GM19395 (cell line): ENCODE data around the gene MAGI1.

ENCODE experiments used
- ATAC-seq: cut with Tn5 transposase; IDR thresholded peaks from one replicate; pipeline ENCODE4 v1.9.1; 2021; ENCODE audit warnings: mild to moderate bottlenecking, moderate library complexity; ENCODE audit not compliant: unreplicated experiment

Gene MAGI1

DNA sequence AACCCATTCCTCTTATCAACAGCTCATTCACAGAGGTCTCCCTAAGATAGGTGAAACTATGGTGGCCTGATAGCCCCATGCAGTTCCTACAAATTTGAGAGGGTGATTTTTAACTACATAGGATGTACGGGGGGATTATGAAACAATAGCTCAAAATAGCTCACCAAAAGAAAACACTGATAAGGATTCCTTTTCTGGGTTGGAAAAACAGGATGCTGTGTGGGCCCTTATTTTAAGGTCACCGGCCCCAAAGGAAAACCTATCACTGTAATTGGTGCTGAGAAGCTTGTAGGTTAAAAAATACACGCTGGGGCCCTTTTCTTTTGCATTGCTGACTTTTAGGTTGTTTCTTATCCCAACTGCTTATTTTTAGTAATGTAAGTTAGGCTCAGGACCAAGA, 627.4 kb downstream of the MAGI1 start:
- no peak for ATAC-seq

DNA sequence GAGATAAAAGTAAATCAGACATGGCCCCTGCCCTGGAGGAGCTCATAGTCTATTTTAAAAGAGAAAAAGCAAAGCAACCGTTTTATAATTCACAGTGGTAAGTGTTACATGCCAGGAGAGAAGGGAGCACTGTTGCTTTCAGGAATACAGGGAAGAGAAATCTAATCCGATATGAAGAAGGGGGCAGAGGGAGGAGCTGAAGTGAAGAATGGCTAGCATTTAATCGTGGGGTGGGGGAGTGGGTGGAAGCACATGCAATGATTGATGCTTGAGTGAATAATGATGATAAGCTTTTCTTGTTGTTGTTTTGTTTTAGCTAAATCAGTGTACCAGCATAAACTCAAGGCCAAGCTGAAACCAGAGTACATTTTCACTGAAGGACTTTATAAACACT, 629.5 kb downstream of the MAGI1 start:
- no peak for ATAC-seq

DNA sequence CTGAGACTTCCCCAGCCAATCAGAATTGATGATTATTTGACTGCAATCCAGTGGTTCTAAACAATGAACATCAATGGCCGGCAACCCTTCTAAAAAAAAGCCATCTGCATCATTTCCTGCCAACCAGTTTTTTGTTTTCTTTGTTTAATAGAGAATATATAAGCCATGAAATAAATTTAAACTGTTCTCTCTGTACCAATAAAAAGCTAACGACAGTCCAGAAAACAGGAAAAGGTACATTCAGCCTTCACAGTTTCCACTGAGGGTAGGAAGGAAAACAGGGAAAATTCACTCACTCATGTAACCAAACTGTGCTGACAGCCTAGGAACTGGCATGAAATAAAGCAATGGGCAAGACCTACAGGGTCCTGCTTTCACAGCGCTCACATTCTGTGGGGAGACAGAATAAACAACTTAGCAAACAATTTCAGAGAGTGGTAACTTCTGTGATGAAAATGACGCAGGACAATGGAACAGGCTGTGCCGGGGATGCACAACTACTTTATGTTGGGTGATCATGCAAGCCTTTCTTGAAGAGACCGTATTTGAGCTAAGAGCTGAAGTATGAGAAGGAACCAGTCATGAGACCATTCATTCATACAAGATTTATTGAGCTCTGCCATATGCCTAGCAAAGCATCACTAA, 630.1 kb downstream of the MAGI1 start:
- no peak for ATAC-seq

DNA sequence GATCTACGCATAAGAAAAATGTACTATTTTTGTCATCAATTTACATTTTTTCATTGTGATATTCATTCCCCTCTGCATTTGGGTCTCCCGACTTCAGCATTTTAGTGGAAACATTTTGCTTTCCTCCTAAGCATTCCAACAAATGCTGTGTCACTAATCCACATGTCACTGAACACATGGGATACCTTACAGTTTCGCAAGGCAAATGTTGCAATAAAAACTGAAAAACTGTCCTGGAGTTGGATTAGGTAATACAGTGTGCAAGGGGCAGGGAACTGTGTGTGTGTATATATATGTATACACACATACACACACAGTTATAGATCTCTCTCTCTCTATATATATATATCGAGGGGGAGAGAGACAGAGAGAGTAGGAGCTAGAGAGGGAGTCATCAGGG, 632.2 kb downstream of the MAGI1 start:
- no peak for ATAC-seq

DNA sequence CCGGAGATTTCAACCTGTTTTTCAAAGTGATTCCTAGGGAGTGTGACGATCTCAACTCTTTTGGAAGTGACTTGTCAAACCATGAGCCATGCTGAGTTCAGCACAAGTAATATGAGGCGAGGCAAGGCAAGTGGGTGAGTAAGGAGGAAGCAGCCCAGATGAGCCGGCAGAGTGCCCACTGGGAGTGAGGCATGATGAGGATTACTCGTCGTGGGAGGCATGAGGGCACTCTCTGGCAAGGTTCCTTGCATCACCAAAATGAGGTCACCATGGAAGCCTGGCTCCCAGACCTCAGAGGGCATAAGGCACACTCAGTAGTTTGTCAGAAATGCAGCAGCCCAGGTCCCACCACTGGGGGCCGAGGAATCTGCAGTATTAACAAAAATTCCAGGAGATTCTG, 636.1 kb downstream of the MAGI1 start:
- no peak for ATAC-seq

DNA sequence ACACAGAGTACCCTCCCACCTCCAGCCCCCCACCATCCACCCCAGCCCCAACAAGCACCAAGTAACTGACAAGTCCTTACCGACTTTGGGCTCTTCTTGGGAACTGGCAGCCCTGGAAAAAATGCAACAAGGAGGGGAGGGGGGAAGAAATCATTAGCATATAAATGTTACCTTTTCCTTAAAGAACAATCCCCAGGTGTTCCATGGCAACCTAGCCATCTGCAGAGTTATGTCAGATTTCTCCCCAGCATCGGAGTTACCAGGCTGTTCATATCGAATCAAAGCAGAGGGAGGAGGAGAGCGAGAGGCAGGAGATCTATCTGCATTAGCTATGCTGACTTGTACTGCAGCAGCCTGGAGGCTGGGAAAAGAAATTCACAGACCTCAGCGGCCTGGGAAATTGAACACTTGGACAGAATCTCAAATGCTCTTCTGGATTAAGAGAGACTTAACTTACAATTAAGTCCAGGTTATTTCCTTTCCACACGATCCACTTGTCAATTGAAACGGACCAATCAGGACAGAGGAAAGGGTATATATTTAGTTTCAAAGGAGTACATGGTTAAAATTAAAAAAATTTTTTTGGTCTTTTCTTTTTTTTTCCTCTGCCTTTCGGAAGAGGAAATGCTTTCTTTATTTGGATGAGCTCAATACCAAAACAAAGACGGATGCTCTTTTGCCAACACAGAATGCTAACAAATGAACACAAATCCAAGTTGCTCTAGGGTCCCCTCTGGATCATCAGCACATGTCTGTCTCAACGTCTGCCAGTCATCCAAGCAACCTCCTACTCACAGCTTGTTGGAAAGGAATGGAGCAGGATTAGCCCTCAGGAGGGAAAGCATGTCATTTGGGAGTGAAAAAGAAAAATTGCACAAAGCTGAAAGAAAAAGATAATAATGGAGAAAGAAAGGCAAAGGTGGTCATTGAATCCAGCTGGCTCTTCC, 637.1 kb downstream of the MAGI1 start:
- ATAC-seq, result no peak

DNA sequence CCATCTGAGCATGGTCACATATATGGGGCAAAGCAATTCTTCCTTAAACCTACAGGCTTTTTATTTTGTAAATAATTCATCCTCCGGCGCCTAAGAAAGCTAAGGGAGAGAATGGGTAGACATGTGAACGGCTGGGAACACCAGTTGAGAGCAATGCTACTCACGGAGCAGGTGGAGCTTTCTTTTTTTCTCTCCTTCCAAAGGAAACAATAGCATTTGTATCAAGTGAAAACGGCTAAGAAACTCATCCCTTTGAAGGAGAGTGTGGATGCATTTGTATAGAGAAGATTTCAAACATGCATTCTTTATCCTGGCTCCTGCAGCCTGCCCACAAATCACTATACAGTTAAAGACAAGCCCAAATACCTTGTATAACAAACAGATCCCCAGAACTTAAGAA, 637.8 kb downstream of the MAGI1 start:
- no peak for ATAC-seq

DNA sequence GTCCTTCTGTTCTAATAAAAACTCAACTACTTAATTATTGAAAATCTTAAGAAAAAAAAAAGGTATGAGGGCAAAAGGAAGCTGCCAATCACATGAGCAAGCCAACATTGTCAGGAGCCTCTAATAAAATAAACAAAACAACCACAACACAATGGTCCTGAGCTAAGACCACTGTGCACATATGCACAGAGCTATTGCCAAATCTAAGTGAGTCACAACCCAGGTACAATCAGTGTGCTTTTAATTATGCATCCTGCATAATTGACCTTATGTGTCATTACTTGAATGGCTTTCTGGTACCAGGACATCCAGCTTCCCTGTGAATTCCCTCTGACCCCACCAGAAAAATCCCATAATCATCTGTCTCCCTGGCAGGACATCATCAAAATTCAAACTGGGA, 639.8 kb downstream of the MAGI1 start:
- no peak for ATAC-seq

DNA sequence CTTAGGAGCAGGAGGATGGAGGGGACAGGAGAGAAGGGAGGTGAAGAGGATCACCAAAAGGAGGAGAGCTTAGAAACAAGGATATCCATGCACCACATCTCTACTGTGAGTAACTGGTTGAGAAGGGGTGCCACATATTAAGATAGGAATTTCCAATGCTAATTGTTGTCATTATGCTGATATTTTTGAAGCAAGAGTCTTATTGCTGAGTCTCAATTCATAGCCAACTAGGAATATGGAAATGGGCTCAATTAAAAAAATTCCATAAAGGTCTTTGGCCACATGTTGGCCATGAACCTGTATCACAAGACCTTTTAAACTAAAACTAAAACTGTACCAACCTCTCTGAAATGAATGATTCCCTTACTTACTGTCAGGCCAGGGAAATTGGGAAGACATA, 642.6 kb downstream of the MAGI1 start:
- no peak for ATAC-seq

DNA sequence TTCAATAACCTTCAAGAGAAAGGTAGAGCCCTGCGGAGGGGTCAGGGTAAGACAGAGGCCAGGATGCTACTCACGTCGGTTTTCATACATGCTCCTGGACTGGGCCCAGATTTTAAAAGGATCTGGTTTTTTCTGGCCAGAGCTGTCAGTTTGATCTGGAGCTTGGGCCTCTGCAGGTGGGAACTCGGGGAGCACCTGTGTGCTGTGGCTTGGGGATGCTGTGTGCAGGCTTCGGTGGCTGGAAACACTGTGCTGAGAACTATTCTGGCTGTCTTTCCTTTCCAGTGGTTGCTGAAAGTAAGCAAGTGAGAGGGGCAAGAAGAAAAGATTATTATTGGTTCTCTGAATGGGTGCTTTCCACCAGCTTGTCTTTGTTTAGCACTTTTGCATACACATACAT, 647.6 kb downstream of the MAGI1 start:
- no peak for ATAC-seq

DNA sequence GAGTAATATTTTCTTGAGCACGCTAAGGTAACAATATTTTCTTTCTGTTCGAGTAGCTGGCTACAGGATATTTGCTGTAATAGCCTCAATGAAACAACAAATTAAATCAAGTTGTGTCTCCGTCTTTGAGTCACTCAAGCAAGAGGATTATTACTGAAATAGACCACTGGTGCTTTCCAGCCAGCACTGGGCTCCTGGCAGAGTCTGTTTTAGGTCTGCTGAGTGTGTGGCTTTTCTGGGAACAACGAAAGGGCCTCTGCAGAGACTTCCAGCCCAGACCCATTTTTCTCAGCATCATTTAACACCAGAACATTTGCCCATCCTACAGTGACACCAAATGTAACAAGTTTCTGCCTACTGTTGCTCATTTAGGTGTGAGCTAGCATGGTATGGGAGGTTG, 652.9 kb downstream of the MAGI1 start:
- no peak for ATAC-seq

DNA sequence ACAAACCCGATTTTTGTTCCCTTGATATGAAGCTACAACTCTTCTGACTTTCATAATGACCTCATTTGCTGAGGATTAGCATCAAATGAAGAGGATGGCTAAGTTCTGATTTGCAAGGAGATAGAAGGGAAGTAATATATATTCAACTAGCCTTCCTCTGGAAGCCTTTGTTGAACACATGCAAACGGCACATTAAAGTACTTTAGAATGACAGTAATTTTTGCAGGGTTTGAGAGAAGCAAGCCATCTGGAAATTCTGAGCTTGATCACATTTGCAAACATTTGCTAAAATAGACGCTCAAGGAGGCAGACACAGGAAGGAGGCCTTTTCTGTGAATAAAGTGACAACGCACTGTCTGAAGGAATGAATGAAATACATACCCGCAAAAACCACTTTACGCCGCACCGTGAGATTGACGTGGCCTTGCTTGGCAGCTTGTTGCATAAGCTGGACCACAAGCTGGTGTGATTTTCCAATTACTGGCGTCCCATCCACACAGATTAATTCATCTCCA, 657.2 kb downstream of the MAGI1 start:
- ATAC-seq, result no peak

DNA sequence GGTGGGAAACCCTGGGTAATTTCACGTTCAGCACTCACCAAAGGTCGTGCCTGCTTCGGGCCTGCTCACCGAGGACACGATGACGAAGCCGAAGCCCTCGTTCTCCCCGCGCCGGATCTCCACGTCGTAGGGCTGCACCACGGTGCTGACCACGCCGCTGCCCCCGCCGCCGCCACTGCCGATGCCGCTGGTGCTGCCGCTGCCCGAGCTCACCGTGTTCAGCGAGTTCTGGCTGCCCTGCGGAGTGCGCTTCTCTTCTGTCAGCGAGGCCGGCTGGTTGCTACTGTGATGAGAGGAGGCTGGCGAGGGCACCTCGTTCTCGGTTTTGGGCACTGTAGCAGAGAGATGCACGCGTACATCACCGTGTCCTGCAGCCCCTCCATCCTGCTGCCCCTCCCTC, 659.5 kb downstream of the MAGI1 start:
- ATAC-seq, result no peak

DNA sequence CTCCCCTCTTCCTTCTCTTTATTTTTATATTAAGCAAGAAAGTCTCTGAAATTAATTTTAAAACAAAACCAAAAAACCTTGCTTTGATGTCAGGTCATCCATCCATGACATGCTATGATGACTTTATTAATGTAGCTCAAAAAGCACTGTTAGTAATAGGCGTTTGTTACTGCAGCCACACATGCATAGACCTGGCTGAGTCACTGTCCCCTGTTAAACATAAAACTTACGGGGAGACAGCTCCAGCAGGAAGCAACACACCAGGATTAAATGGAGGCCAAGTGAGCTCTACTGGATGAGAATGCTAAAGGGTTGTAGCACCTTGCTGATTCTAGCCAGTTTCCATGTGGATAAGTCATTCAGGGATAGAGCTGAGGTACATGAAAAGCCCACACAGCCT, 661.1 kb downstream of the MAGI1 start:
- no peak for ATAC-seq

DNA sequence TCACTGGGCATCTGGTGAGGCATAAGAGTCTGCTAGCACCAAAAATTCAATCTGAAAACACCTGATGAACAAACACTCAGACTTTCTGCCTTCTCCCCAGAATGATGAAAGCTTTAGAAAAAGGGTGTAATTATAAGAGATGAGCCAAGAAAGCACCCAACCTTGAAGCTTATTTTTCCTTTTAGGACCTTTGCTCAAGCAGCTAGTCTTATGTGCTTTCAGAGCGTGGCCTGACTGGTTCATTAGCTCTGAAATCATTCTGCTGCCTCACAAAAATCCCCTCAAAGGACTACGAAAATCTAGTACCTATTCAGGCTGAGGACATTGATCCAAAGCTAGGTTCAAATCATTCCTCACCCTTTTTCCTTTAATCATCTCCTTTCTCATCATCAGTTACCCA, 662.3 kb downstream of the MAGI1 start:
- no peak for ATAC-seq

DNA sequence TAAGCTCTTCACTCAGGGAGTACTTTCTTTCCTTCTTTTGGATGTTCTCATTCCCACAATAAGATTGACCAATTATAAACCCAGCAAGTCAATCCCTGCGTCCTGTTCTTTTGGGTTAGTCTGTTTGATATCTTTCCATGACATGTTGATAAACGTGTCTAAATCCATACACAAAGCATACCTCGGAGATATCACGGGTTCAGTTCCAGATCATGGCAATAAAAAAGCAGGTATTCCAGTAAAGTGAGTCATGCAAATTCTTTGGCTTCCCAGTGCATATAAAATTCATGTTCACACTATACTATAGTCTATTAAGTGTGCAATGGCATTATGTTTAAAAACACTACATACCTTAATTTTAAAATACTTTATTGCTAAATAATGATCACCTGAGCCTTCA, 667.7 kb downstream of the MAGI1 start:
- no peak for ATAC-seq

DNA sequence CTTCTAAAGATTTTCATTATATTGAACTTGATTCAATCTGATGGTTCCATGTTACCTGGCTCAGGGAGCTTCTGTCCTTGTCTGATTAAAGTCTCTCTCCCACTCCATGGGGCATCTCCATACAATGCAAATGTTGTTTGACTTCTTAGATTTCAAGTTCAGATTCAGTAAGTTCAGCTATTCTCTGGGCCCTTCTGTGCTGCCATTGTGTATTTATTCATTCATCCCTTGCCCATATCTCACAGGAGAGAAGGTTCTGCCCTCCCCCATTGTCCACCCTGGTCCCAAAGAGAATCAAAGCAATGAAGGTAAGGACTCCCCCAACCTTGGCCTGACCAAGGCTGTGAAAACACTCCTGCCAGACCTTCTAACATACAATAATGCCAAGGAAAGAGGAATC, 669.9 kb downstream of the MAGI1 start:
- no peak for ATAC-seq

DNA sequence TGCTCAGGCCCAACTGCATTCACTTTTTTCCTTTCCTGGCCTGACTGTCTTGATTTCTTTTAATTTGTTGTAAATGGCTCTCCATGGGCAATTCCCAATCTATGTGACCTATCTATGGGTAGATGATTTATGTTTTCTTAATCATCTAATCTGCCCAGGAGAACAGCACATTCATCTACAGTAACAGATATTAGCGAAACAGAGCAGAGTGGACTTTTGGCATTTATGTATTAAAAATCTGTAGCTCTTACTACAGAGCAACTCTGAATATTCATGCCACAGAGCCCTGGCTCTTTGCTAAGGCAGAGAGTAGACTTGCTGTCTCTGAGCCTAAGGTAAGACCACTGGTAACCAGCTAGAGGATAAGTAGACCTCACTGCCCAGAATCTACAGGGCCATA, 676.0 kb downstream of the MAGI1 start:
- ATAC-seq, result no peak

DNA sequence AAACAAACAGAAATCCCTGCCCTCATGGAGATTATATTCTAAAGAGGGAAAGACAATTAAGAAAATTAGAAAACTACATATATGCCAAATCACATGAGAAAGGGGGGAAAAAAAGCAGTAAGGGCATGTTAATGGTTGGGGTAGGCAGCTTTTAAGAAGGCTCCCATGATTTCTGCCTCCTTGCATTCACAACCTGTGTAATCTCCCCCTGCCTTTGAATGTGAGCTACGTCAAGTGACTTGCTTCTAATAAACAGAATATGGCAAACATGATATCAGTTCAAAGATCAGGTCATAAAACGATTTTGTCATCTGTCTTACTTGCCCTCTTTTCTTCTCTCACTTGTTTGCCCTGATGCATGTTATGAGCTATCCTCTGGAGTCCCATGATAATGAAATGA, 677.3 kb downstream of the MAGI1 start:
- no peak for ATAC-seq

DNA sequence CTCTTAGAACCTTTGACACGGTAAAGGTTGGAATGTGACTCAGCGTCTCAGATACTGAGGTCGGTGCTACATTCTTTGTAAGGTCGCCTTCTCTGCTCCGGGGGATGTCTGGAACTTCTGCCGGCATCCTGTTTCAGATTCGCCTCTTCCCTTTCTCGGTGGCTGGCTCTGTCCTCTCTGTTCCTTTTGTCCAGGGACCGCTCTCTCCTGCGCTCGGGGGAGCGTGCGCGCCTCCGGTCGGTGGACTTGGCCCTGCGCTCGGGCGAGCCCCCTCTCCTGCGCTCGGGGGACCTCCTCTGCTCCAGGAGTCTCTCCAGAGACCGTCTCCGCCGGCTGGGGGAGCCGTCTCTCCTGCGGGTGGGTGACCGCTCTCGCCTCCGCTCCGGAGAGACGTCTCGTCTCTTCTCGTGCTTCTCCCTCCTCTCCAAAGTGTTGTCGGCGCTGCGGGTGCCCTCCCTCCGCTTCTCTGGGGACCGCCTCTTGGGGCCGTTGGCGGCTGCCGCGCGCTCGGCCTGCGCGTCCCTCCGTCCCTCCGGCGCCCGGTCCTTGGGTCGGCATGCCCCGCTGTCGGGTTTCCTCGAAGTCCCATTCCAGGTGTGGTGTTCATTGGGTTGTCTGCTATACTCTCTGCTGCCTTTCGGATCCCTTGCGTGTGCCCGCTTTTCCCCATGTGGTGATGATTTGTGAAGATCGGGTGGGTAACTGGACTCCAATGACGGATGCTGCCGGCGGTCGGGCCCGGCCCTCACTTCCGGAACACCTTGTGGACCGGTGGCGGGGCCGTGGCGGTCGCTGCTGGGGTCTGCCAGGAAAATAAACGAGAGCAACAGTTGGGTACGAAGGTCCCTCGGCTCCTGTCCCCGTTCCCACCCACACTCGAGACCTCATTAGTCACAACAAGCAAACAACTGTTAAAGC, 682.1 kb downstream of the MAGI1 start:
- no peak for ATAC-seq

DNA sequence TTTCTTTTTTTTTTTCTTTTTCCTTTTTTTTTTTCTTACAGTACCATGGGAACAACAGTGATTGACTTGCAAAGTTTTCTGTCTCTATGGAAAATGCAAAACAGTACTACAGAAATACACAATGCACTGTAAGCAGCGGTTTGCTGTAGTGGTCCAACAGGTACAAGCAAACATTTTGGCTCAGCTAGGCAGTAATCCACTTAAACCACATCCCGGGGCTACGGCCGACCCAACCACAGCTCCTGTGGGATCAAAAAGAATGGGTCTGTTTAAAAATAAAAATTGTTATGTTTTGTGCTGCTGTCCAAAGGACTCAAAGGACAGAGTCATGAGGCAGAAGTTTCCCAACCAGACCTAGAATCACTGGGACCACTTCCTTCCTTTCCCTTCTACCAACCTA, 683.8 kb downstream of the MAGI1 start:
- no peak for ATAC-seq
